ENCODE measurements around the gene DPEP2. TPM values are rescaled to one million over a fixed set of nuclear protein-coding genes. Genes with fewer than 3 reads are reported as not detected.

Gene DPEP2
- total and polyA plus RNA-seq, 2 of the 13 experiments (the other 11 are each of a cell fraction or from before 2014, with no cell fraction given): 0.18 TPM; not detected in 1

DNA sequence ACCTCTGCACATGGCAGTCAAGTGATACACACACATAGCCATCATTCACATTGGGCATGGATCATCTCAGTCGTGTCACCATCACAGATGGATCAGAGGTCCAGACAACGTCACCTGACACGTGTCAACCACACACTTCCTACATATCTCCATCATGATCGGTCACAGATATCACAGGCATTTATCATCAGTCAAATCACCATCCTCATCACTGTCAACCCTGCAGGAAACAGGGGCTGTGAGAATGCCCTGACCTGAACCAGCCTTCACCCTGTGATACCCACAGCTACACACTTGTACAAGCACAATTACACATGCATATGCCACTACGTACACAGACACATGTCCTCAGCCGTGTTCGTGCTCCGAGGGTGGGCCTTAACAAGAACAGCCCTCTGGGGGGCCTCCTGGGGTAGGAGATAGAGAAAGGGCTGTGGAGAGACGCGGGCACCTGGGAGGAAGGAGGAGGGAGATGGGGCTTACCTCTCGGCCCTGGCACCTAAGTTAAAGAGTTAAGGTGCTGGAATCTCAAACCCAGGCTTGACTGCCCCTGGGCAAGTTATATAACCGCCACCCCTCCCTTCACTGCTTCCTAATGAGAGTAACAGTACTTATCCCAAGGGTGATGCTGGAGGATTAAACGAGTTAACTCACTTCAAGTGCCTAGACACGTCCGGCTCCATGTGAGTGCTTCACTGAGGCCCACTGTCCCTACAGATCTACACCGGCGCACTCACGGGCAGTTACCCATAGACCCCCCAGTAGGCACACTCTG, 31.9 kb downstream of the DPEP2 start (continued):
- TF ChIP-seq, protein P1, sequence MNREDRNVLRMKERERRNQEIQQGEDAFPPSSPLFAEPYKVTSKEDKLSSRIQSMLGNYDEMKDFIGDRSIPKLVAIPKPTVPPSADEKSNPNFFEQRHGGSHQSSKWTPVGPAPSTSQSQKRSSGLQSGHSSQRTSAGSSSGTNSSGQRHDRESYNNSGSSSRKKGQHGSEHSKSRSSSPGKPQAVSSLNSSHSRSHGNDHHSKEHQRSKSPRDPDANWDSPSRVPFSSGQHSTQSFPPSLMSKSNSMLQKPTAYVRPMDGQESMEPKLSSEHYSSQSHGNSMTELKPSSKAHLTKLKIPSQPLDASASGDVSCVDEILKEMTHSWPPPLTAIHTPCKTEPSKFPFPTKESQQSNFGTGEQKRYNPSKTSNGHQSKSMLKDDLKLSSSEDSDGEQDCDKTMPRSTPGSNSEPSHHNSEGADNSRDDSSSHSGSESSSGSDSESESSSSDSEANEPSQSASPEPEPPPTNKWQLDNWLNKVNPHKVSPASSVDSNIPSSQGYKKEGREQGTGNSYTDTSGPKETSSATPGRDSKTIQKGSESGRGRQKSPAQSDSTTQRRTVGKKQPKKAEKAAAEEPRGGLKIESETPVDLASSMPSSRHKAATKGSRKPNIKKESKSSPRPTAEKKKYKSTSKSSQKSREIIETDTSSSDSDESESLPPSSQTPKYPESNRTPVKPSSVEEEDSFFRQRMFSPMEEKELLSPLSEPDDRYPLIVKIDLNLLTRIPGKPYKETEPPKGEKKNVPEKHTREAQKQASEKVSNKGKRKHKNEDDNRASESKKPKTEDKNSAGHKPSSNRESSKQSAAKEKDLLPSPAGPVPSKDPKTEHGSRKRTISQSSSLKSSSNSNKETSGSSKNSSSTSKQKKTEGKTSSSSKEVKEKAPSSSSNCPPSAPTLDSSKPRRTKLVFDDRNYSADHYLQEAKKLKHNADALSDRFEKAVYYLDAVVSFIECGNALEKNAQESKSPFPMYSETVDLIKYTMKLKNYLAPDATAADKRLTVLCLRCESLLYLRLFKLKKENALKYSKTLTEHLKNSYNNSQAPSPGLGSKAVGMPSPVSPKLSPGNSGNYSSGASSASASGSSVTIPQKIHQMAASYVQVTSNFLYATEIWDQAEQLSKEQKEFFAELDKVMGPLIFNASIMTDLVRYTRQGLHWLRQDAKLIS (CRISPR knock-in tag; IDR thresholded peaks at IDR 0.05): peak; percentile 57; the same call in 1 of the 2 replicates
- TF ChIP-seq SSRP1 (CRISPR knock-in tag; IDR thresholded peaks at IDR 0.05) (peak; percentile 5; the same call in 1 of the 2 replicates), ZFP62 (CRISPR knock-in tag; IDR thresholded peaks at IDR 0.05) (no peak), NR2F1 (CRISPR knock-in tag; IDR thresholded peaks at IDR 0.05) (0 out of 4 replicates have a peak, but pooled peaks of 1 of the 2 experiments have one; percentile 15), JUND (CRISPR knock-in tag; IDR thresholded peaks at IDR 0.05) (0 out of 2 replicates have a peak, but pooled peaks have one; percentile 5), TOPORS (CRISPR knock-in tag; IDR thresholded peaks at IDR 0.05) (0 out of 2 replicates have a peak, but pooled peaks have one; percentile 24)
- TF ChIP-seq, protein P2, sequence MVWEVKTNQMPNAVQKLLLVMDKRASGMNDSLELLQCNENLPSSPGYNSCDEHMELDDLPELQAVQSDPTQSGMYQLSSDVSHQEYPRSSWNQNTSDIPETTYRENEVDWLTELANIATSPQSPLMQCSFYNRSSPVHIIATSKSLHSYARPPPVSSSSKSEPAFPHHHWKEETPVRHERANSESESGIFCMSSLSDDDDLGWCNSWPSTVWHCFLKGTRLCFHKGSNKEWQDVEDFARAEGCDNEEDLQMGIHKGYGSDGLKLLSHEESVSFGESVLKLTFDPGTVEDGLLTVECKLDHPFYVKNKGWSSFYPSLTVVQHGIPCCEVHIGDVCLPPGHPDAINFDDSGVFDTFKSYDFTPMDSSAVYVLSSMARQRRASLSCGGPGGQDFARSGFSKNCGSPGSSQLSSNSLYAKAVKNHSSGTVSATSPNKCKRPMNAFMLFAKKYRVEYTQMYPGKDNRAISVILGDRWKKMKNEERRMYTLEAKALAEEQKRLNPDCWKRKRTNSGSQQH (CRISPR knock-in tag; IDR thresholded peaks at IDR 0.05; ENCODE audit: low read depth): peak; percentile 18; the same call in 1 of the 2 replicates

All from HepG2 (cell line).